ENCODE results near the gene EED. TPM values are rescaled to one million over a fixed set of nuclear protein-coding genes. Genes with fewer than 3 reads are reported as not detected.
A peak's percentile ranks its signal among the peaks of the same experiment; 100 is the strongest.

The EED gene
- total and polyA plus RNA-seq, 9 of the 15 experiments (the other 6 are each of a cell fraction or from before 2014, with no cell fraction given) = 33.0 to 110 (median 55.1) TPM

- TF ChIP-seq, protein P1, sequence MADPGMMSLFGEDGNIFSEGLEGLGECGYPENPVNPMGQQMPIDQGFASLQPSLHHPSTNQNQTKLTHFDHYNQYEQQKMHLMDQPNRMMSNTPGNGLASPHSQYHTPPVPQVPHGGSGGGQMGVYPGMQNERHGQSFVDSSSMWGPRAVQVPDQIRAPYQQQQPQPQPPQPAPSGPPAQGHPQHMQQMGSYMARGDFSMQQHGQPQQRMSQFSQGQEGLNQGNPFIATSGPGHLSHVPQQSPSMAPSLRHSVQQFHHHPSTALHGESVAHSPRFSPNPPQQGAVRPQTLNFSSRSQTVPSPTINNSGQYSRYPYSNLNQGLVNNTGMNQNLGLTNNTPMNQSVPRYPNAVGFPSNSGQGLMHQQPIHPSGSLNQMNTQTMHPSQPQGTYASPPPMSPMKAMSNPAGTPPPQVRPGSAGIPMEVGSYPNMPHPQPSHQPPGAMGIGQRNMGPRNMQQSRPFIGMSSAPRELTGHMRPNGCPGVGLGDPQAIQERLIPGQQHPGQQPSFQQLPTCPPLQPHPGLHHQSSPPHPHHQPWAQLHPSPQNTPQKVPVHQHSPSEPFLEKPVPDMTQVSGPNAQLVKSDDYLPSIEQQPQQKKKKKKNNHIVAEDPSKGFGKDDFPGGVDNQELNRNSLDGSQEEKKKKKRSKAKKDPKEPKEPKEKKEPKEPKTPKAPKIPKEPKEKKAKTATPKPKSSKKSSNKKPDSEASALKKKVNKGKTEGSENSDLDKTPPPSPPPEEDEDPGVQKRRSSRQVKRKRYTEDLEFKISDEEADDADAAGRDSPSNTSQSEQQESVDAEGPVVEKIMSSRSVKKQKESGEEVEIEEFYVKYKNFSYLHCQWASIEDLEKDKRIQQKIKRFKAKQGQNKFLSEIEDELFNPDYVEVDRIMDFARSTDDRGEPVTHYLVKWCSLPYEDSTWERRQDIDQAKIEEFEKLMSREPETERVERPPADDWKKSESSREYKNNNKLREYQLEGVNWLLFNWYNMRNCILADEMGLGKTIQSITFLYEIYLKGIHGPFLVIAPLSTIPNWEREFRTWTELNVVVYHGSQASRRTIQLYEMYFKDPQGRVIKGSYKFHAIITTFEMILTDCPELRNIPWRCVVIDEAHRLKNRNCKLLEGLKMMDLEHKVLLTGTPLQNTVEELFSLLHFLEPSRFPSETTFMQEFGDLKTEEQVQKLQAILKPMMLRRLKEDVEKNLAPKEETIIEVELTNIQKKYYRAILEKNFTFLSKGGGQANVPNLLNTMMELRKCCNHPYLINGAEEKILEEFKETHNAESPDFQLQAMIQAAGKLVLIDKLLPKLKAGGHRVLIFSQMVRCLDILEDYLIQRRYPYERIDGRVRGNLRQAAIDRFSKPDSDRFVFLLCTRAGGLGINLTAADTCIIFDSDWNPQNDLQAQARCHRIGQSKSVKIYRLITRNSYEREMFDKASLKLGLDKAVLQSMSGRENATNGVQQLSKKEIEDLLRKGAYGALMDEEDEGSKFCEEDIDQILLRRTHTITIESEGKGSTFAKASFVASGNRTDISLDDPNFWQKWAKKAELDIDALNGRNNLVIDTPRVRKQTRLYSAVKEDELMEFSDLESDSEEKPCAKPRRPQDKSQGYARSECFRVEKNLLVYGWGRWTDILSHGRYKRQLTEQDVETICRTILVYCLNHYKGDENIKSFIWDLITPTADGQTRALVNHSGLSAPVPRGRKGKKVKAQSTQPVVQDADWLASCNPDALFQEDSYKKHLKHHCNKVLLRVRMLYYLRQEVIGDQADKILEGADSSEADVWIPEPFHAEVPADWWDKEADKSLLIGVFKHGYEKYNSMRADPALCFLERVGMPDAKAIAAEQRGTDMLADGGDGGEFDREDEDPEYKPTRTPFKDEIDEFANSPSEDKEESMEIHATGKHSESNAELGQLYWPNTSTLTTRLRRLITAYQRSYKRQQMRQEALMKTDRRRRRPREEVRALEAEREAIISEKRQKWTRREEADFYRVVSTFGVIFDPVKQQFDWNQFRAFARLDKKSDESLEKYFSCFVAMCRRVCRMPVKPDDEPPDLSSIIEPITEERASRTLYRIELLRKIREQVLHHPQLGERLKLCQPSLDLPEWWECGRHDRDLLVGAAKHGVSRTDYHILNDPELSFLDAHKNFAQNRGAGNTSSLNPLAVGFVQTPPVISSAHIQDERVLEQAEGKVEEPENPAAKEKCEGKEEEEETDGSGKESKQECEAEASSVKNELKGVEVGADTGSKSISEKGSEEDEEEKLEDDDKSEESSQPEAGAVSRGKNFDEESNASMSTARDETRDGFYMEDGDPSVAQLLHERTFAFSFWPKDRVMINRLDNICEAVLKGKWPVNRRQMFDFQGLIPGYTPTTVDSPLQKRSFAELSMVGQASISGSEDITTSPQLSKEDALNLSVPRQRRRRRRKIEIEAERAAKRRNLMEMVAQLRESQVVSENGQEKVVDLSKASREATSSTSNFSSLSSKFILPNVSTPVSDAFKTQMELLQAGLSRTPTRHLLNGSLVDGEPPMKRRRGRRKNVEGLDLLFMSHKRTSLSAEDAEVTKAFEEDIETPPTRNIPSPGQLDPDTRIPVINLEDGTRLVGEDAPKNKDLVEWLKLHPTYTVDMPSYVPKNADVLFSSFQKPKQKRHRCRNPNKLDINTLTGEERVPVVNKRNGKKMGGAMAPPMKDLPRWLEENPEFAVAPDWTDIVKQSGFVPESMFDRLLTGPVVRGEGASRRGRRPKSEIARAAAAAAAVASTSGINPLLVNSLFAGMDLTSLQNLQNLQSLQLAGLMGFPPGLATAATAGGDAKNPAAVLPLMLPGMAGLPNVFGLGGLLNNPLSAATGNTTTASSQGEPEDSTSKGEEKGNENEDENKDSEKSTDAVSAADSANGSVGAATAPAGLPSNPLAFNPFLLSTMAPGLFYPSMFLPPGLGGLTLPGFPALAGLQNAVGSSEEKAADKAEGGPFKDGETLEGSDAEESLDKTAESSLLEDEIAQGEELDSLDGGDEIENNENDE (IDR thresholded peaks at IDR 0.05; ENCODE audit: low read depth, low read length) = no peak
- TF ChIP-seq NFATC3 (IDR thresholded peaks at IDR 0.05) (no peak), ZNF75A (CRISPR knock-in tag; IDR thresholded peaks at IDR 0.05) (0 out of 2 replicates have a peak, but pooled peaks have one; percentile 40), SRSF1 (IDR thresholded peaks at IDR 0.05; ENCODE audit: low read depth, low read length) (no peak), ETV6 (IDR thresholded peaks at IDR 0.05; ENCODE audit: borderline replicate concordance in 1 of 2, low read depth in 2 of 2, low read length in 1 of 2) (peak in 1 of 2 experiments; percentile 67; a peak in 1 of 4 replicates), ETV6 (CRISPR knock-in tag; IDR thresholded peaks at IDR 0.05; ENCODE audit: borderline replicate concordance) (no peak), NCOR1 (IDR thresholded peaks at IDR 0.05) (no peak), MEF2A (IDR thresholded peaks at IDR 0.05; ENCODE audit: control insufficient read depth, low read depth, low read length) (no peak), GTF2A2 (tag; IDR thresholded peaks at IDR 0.05) (peak; percentile 53; the same call in 1 of the 2 replicates), AFF1 (IDR thresholded peaks at IDR 0.05; ENCODE audit: low read depth in 1 of 2, partially characterized antibody in 2 of 2) (peak; percentile 44 to 46)
These were observed at the start of gene EED (continued) for GRCh38 chr11:86244522-86245368.
